ENCODE measurements around the gene TMEM192. TPM values are rescaled to one million over a fixed set of nuclear protein-coding genes. Genes with fewer than 3 reads are reported as not detected.

TMEM192 gene
- total and polyA plus RNA-seq, 2 donors (not counting 1 experiment from before 2014, with no cell fraction given): 7.7 to 13.3 TPM

DNA sequence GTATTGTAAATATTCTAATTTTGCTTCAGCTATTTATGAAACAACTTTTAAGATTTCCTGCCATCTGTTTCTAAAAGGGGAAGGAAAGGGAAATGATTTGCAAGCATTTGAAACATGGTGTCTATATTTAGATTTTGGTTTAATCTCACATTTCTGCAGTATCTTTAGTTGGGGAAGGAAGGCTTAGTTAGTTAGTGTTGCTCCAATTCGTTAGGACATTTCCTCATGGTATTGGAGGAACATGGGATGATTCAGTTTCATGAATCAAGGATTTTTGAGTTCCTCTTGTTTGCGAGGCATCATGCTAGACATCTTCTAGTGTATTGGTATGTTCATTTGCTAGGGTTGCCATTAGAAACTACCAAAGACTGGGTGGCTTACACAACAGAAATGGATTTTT is 20.5 kb upstream of the TMEM192 start:
- peak overlapping the region; percentile 58 to 59 for H3K27ac ChIP-seq (ENCODE audit: low read length in 2 of 2)
- ATAC-seq (ENCODE audit: low read depth): peak; percentile 21
- peak overlapping the region; percentile 66 for H3K4me2 ChIP-seq (replicated peaks; ENCODE audit: low read depth, low read length, poor library complexity, severe bottlenecking)
- ChIA-PET CTCF (interaction anchor here (0.7 to 6.1 kb wide), 12 partner anchors 8 to 959 kb away, joined by 3 to 96 read pairs (median 6); partner anchors contain the start of gene TMEM192), POLR2A (no interaction called here)
- 0% methylated on average over 1 of the region's 2 CpGs for WGBS (ENCODE audit: insufficient coverage)
- Mint-ChIP-seq H3K27me3 (no peaks in the 10 kb centered on the region), H3K4me1 (peaks cover 39% of the 10 kb centered on the region), H3K9me3 (ENCODE audit: insufficient read depth) (peaks cover 2% of the 10 kb centered on the region), H3K4me3 (peak overlapping the region; percentile 38), H3K27ac (peak overlapping the region; percentile 0)
- intact Hi-C loops (cut with micrococcal nuclease): loop anchor here (5.0 kb wide), 3 partner anchors 74 to 959 kb away; partner anchors contain the start of genes KLHL2 and MSMO1
- H3K9ac ChIP-seq (ENCODE audit: low read length): peak overlapping the region; percentile 48
- peaks cover 40 to 41% of the 10 kb centered on the region in 2 donors for H3K4me1 ChIP-seq (ENCODE audit: control insufficient read depth in 2 of 2, insufficient read depth in 2 of 2, low read length in 2 of 2)
- no peaks in the 10 kb centered on the region for H3K79me2 ChIP-seq (ENCODE audit: control insufficient read depth, insufficient read depth, low read length)
- H3K27me3 ChIP-seq (replicated peaks in 1 of 4; ENCODE audit: control extremely low read depth in 1 of 4, control insufficient read depth in 3 of 4, insufficient read depth in 4 of 4, low read length in 3 of 4): no peaks in the 10 kb centered on the region
- TF ChIP-seq, protein P1, sequence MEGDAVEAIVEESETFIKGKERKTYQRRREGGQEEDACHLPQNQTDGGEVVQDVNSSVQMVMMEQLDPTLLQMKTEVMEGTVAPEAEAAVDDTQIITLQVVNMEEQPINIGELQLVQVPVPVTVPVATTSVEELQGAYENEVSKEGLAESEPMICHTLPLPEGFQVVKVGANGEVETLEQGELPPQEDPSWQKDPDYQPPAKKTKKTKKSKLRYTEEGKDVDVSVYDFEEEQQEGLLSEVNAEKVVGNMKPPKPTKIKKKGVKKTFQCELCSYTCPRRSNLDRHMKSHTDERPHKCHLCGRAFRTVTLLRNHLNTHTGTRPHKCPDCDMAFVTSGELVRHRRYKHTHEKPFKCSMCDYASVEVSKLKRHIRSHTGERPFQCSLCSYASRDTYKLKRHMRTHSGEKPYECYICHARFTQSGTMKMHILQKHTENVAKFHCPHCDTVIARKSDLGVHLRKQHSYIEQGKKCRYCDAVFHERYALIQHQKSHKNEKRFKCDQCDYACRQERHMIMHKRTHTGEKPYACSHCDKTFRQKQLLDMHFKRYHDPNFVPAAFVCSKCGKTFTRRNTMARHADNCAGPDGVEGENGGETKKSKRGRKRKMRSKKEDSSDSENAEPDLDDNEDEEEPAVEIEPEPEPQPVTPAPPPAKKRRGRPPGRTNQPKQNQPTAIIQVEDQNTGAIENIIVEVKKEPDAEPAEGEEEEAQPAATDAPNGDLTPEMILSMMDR (IDR thresholded peaks at IDR 0.05): no peak
- peaks cover 0 to 4% (median 3%) of the 10 kb centered on the region in 3 donors for H3K9me3 ChIP-seq (ENCODE audit: control extremely low read depth in 1 of 3, control insufficient read depth in 2 of 3, insufficient read depth in 1 of 3, low read length in 2 of 3)
- peak overlapping the region in 2 of 5 experiments; percentile 6 to 52 for H3K4me3 ChIP-seq (ENCODE audit: control extremely low read depth in 1 of 5, extremely low read depth in 1 of 5, insufficient read depth in 1 of 5, low read depth in 2 of 5, low read length in 4 of 5)
- no peaks in the 10 kb centered on the region for H3K36me3 ChIP-seq (replicated peaks in 1 of 2; ENCODE audit: control extremely low read depth in 1 of 2, control insufficient read depth in 1 of 2, extremely low read depth in 1 of 2, insufficient read depth in 2 of 2, low read length in 1 of 2)
- H2AFZ ChIP-seq (ENCODE audit: insufficient read depth, low read depth, low read length, poor library complexity, severe bottlenecking): peak overlapping the region; percentile 40
- H4K20me1 ChIP-seq (ENCODE audit: control insufficient read depth, insufficient read depth, low read length, poor library complexity, severe bottlenecking): no peaks in the 10 kb centered on the region
- DNase-seq: peak; percentile 30

DNA sequence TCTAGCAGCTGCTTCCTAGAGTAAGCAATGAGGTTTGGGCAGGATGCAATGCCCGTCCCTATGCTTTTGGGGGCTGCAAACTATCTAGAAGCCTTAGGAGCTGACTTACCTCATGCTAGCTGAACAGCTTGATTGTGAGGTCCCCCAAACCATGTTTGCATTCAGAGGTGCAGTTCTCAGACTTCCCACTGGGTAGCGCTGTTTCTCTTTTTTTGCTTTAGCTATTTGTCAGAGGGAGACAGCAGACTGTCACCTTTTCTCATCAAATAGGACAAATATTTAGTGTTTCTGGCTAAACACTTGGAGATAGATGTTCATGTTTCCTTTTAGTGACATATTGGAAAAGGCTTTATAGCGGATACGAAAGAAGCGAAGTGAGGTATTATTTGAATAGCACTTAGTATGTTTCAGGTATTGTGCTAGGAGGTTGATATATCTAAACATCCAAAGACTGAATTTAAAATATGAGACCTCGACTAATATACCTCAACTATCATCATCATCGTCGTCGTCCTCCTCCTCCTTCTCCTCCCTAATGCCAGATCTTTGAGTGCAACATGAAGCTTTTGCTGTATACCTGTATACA is 18.7 kb upstream of the TMEM192 start:
- ChIA-PET CTCF (interaction anchor here (0.5 to 6.1 kb wide), 39 partner anchors 9 to 961 kb away, joined by 3 to 96 read pairs (median 4); partner anchors contain the start of genes MSMO1 and TMEM192), POLR2A (no interaction called here)
- Histone ChIP-seq H3K4me2 (replicated peaks; ENCODE audit: low read depth, low read length, poor library complexity, severe bottlenecking) (no peak overlapping the region), H3K9me3 (ENCODE audit: control extremely low read depth in 1 of 3, control insufficient read depth in 2 of 3, insufficient read depth in 1 of 3, low read length in 2 of 3) (no peaks in the 10 kb centered on the region), H4K20me1 (ENCODE audit: control insufficient read depth, insufficient read depth, low read length, poor library complexity, severe bottlenecking) (no peaks in the 10 kb centered on the region), H3K79me2 (ENCODE audit: control insufficient read depth, insufficient read depth, low read length) (no peaks in the 10 kb centered on the region), H3K27me3 (replicated peaks in 1 of 4; ENCODE audit: control extremely low read depth in 1 of 4, control insufficient read depth in 3 of 4, insufficient read depth in 4 of 4, low read length in 3 of 4) (no peaks in the 10 kb centered on the region), H3K9ac (ENCODE audit: low read length) (no peak overlapping the region), H3K4me1 (ENCODE audit: control insufficient read depth in 2 of 2, insufficient read depth in 2 of 2, low read length in 2 of 2) (peaks cover 40 to 41% of the 10 kb centered on the region in 2 donors), H3K27ac (ENCODE audit: low read length in 2 of 2) (no peak overlapping the region), H3K4me3 (ENCODE audit: control extremely low read depth in 1 of 5, extremely low read depth in 1 of 5, insufficient read depth in 1 of 5, low read depth in 2 of 5, low read length in 4 of 5) (no peak overlapping the region), H3K36me3 (replicated peaks in 1 of 2; ENCODE audit: control extremely low read depth in 1 of 2, control insufficient read depth in 1 of 2, extremely low read depth in 1 of 2, insufficient read depth in 2 of 2, low read length in 1 of 2) (no peaks in the 10 kb centered on the region), H2AFZ (ENCODE audit: insufficient read depth, low read depth, low read length, poor library complexity, severe bottlenecking) (peak overlapping the region; percentile 31)
- Mint-ChIP-seq H3K4me1 (peaks cover 36% of the 10 kb centered on the region), H3K27ac (no peak overlapping the region), H3K9me3 (ENCODE audit: insufficient read depth) (no peaks in the 10 kb centered on the region), H3K27me3 (no peaks in the 10 kb centered on the region), H3K4me3 (no peak overlapping the region)
- WGBS (ENCODE audit: insufficient coverage): 23% methylated on average over 5 of the region's 9 CpGs
- ATAC-seq (ENCODE audit: low read depth) (peak; percentile 84), DNase-seq (peak; percentile 82)
- TF ChIP-seq, protein P1 (IDR thresholded peaks at IDR 0.05): peak; percentile 92
- no peak for TF ChIP-seq EZH2 (IDR thresholded peaks at IDR 0.05; ENCODE audit: borderline replicate concordance, insufficient read depth, low read depth, low read length, poor library complexity, severe bottlenecking)
- intact Hi-C loops (cut with micrococcal nuclease): loop anchor here (1.0 to 5.0 kb wide), 6 partner anchors 19 to 961 kb away; partner anchors contain the start of genes KLHL2, MSMO1 and TMEM192
